ENCODE results near the gene FAM120B.

DNA sequence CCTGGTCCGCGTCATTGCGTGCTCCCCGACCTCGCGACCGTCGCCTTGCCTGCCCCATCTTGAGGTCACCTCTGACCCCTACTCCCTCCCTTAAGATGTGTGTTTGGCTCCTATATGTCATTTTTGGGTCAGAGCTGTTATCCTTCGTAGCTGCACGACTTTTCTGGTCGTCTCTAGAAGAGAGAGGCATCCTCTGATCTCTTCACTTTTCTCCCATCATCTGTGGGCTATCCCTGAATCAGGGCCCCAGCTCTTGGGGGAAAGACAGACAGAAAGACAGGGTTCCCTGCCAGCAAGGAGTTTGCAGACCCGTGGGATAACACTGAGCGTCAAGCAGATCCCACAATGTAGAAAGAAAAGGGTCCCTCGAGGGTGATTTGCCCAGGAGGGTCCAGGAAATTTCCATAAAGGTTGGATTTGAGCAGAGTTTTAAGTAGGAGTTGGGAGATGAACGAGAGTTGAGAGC, 555 bp downstream of the FAM120B start:
- TF ChIP-seq GATA3 (IDR thresholded peaks at IDR 0.05; ENCODE audit: low read depth, low read length), result no peak
- TF ChIP-seq GATA2 (IDR thresholded peaks at IDR 0.05; ENCODE audit: low read depth, low read length), result no peak; the same call in 1 of the 2 replicates

All from SH-SY5Y (cell line).